ENCODE data around the gene RAB7A. TPM values are rescaled to one million over a fixed set of nuclear protein-coding genes. Genes with fewer than 3 reads are reported as not detected.

Gene RAB7A
- total RNA-seq, 1 donor from 2014 or later = 298 TPM

- peaks cover 6% of the 10 kb centered on the region for H3K27me3 Mint-ChIP-seq (ENCODE audit: unreplicated experiment)
- peaks cover 4% of the 10 kb centered on the region for H3K36me3 Mint-ChIP-seq (ENCODE audit: unreplicated experiment)
- DNase-seq = no peak
- H3K9me3 Mint-ChIP-seq (ENCODE audit: unreplicated experiment) = peaks cover 5% of the 10 kb centered on the region
- no peak overlapping the region for H3K4me3 Mint-ChIP-seq (ENCODE audit: unreplicated experiment)
- H3K27ac Mint-ChIP-seq (ENCODE audit: unreplicated experiment) = no peak overlapping the region
- H3K4me1 Mint-ChIP-seq (ENCODE audit: low read depth, unreplicated experiment) = peaks cover 41% of the 10 kb centered on the region
- TF ChIP-seq CTCF (IDR thresholded peaks at IDR 0.05; ENCODE audit: partially characterized antibody, unreplicated experiment) = no peak
Measured at GRCh38 chr3:128803307-128803706, 77.3 kb downstream of the RAB7A start.

GRCh38 chr3:128804017-128804810 is 78.2 kb downstream of the RAB7A start:
- Mint-ChIP-seq H3K9me3 (ENCODE audit: unreplicated experiment) (peaks cover 5% of the 10 kb centered on the region), H3K4me3 (ENCODE audit: unreplicated experiment) (no peak overlapping the region), H3K27ac (ENCODE audit: unreplicated experiment) (no peak overlapping the region), H3K4me1 (ENCODE audit: low read depth, unreplicated experiment) (peaks cover 48% of the 10 kb centered on the region), H3K27me3 (ENCODE audit: unreplicated experiment) (peaks cover 8% of the 10 kb centered on the region), H3K36me3 (ENCODE audit: unreplicated experiment) (peaks cover 3% of the 10 kb centered on the region)
- no peak for DNase-seq
- no peak for TF ChIP-seq CTCF (IDR thresholded peaks at IDR 0.05; ENCODE audit: partially characterized antibody, unreplicated experiment)

- H3K4me1 Mint-ChIP-seq (ENCODE audit: low read depth, unreplicated experiment) = peaks cover 48% of the 10 kb centered on the region
- peaks cover 4% of the 10 kb centered on the region for H3K9me3 Mint-ChIP-seq (ENCODE audit: unreplicated experiment)
- H3K36me3 Mint-ChIP-seq (ENCODE audit: unreplicated experiment) = no peaks in the 10 kb centered on the region
- no peak for DNase-seq
- H3K27ac Mint-ChIP-seq (ENCODE audit: unreplicated experiment) = peak overlapping the region; percentile 75
- peaks cover 8% of the 10 kb centered on the region for H3K27me3 Mint-ChIP-seq (ENCODE audit: unreplicated experiment)
- peak overlapping the region; percentile 60 for H3K4me3 Mint-ChIP-seq (ENCODE audit: unreplicated experiment)
- no peak for TF ChIP-seq CTCF (IDR thresholded peaks at IDR 0.05; ENCODE audit: partially characterized antibody, unreplicated experiment)
Measured at GRCh38 chr3:128804811-128805155, 78.8 kb downstream of the RAB7A start.

- Mint-ChIP-seq H3K9me3 (ENCODE audit: unreplicated experiment) (peaks cover 3% of the 10 kb centered on the region), H3K4me3 (ENCODE audit: unreplicated experiment) (no peak overlapping the region), H3K4me1 (ENCODE audit: low read depth, unreplicated experiment) (peaks cover 42% of the 10 kb centered on the region), H3K27ac (ENCODE audit: unreplicated experiment) (no peak overlapping the region), H3K36me3 (ENCODE audit: unreplicated experiment) (no peaks in the 10 kb centered on the region), H3K27me3 (ENCODE audit: unreplicated experiment) (peaks cover 8% of the 10 kb centered on the region)
- no peak for DNase-seq
- TF ChIP-seq CTCF (IDR thresholded peaks at IDR 0.05; ENCODE audit: partially characterized antibody, unreplicated experiment) = no peak
Measured at GRCh38 chr3:128805772-128806171, 79.8 kb downstream of the RAB7A start.

GRCh38 chr3:128806588-128806987 is 80.6 kb downstream of the RAB7A start:
- peaks cover 37% of the 10 kb centered on the region for H3K4me1 Mint-ChIP-seq (ENCODE audit: low read depth, unreplicated experiment)
- peak overlapping the region; percentile 18 for H3K27ac Mint-ChIP-seq (ENCODE audit: unreplicated experiment)
- no peak for TF ChIP-seq CTCF (IDR thresholded peaks at IDR 0.05; ENCODE audit: partially characterized antibody, unreplicated experiment)
- H3K27me3 Mint-ChIP-seq (ENCODE audit: unreplicated experiment) = peaks cover 8% of the 10 kb centered on the region
- H3K9me3 Mint-ChIP-seq (ENCODE audit: unreplicated experiment) = peaks cover 3% of the 10 kb centered on the region
- no peak overlapping the region for H3K4me3 Mint-ChIP-seq (ENCODE audit: unreplicated experiment)
- H3K36me3 Mint-ChIP-seq (ENCODE audit: unreplicated experiment) = no peaks in the 10 kb centered on the region
- no peak for DNase-seq

Data from glutamatergic neuron (in vitro differentiated cells).